Measurements from ENCODE around the gene ZKSCAN5.
"Not testable (repeated sequence)": the region's sequence is repeated elsewhere in the genome, so short reads cannot be mapped to it uniquely, and the experiment has no call there.

The ZKSCAN5 gene

GRCh38 chr7:99576251-99576650 is 71.8 kb downstream of the ZKSCAN5 start:
- H3K27ac Mint-ChIP-seq, result no peak overlapping the region
- H3K9me3 Mint-ChIP-seq, result no peaks in the 10 kb centered on the region
- no peak for DNase-seq
- H3K4me3 Mint-ChIP-seq, result no peak overlapping the region
- no peaks in the 10 kb centered on the region for H3K27me3 Mint-ChIP-seq
- H3K4me1 Mint-ChIP-seq (ENCODE audit: low read depth), result peaks cover 19% of the 10 kb centered on the region
- H3K36me3 Mint-ChIP-seq (ENCODE audit: low read depth), result peaks cover 39% of the 10 kb centered on the region

GRCh38 chr7:99579281-99579955 is 75.0 kb downstream of the ZKSCAN5 start:
- Mint-ChIP-seq H3K27ac (peak overlapping the region; percentile 52), H3K4me3 (peak overlapping the region; percentile 77), H3K36me3 (ENCODE audit: low read depth) (peaks cover 11% of the 10 kb centered on the region), H3K9me3 (no peaks in the 10 kb centered on the region), H3K27me3 (no peaks in the 10 kb centered on the region), H3K4me1 (ENCODE audit: low read depth) (peaks cover 20% of the 10 kb centered on the region)
- DNase-seq, result no peak

GRCh38 chr7:99579956-99580777 is 75.7 kb downstream of the ZKSCAN5 start:
- Mint-ChIP-seq H3K27ac (peak overlapping the region; percentile 89), H3K36me3 (ENCODE audit: low read depth) (peaks cover 5% of the 10 kb centered on the region), H3K9me3 (no peaks in the 10 kb centered on the region), H3K27me3 (no peaks in the 10 kb centered on the region), H3K4me1 (ENCODE audit: low read depth) (peaks cover 20% of the 10 kb centered on the region), H3K4me3 (peak overlapping the region; percentile 77)
- peak; percentile 77 for DNase-seq

GRCh38 chr7:99580778-99581332 is 76.4 kb downstream of the ZKSCAN5 start:
- peak overlapping the region; percentile 77 for H3K4me3 Mint-ChIP-seq
- not testable (repeated sequence) for DNase-seq; H3K27me3 Mint-ChIP-seq; H3K36me3 Mint-ChIP-seq (ENCODE audit: low read depth); H3K9me3 Mint-ChIP-seq
- H3K27ac Mint-ChIP-seq, result peak overlapping the region; percentile 89
- H3K4me1 Mint-ChIP-seq (ENCODE audit: low read depth), result peaks cover 20% of the 10 kb centered on the region

Data from activated T-cell treated with anti-CD3 and anti-CD28 coated beads, Interleukin-2, amount 50 U/mL, for 24 hours (primary cell).